LNCAP (cell line): ENCODE results near the gene SMARCD1.

Experiments
- CTCF ChIP-seq: fragments of 450-650 bp; IDR thresholded peaks from 2 replicates; pipeline ENCODE4 v1.5.1; 2017; ENCODE audit warnings: mild to moderate bottlenecking

The SMARCD1 gene

GRCh38 chr12:50058743-50059312 lies 26.3 kb upstream of the SMARCD1 start:
- TF ChIP-seq CTCF: no peak

- no peak for TF ChIP-seq CTCF
Observed at GRCh38 chr12:50059440-50060119, 25.6 kb upstream of the SMARCD1 start.

GRCh38 chr12:50060120-50060468 lies 25.0 kb upstream of the SMARCD1 start:
- no peak for TF ChIP-seq CTCF

GRCh38 chr12:50061171-50061570 lies 24.0 kb upstream of the SMARCD1 start:
- TF ChIP-seq CTCF: no peak

- no peak for TF ChIP-seq CTCF
Observed at GRCh38 chr12:50061946-50062686, 23.0 kb upstream of the SMARCD1 start.

- TF ChIP-seq CTCF: no peak
Observed at GRCh38 chr12:50062728-50063460, 22.2 kb upstream of the SMARCD1 start.

GRCh38 chr12:50065726-50066310 lies 19.3 kb upstream of the SMARCD1 start:
- TF ChIP-seq CTCF: no peak
